A673 (cell line): ENCODE measurements around the gene IGF1R. TPM values are rescaled to one million over a fixed set of nuclear protein-coding genes. Genes with fewer than 3 reads are reported as not detected.

Experiments used
- BruUV-seq: library from RNA; stranded (reverse); fragments of 400-500 nt; replicated peaks from 2 replicates; lab custom pipeline; 2021; lab: Mats Ljungman, UMichigan
- CTCF ChIA-PET: fragments of 300-600 bp; sonication (Branson Sonifier 250); formaldehyde crosslinking; loops from one replicate; lab custom pipeline; 2022; ENCODE audit warnings: antibody characterized with exemption; lab: Charles Lee
- POLR2A ChIA-PET: fragments of 300-600 bp; sonication (Branson Sonifier 250); formaldehyde crosslinking; loops from one replicate; lab custom pipeline; 2022; ENCODE audit warnings: antibody characterized with exemption; ENCODE audit not compliant: low non-redundant PET; lab: Charles Lee
- DNase-seq: peaks from one replicate; pipeline ENCODE4 v3.0.0-alpha.2; 2015; ENCODE audit warnings: low spot score
- H3K27ac ChIP-seq: fragments of 200-600 bp; sonication (generic); 2 replicates; pipeline ENCODE4 v1.5.1; 2016; ENCODE audit warnings: mixed run types, low read depth, mild to moderate bottlenecking, mixed read lengths, antibody characterized with exemption, low read length; ENCODE audit not compliant: poor library complexity, severe bottlenecking
- H3K27me3 ChIP-seq: fragments of 200-600 bp; sonication (generic); replicated peaks from 2 replicates; pipeline ENCODE4 v1.6.1; 2017; ENCODE audit warnings: mixed run types, low read depth, mild to moderate bottlenecking, mixed read lengths, antibody characterized with exemption, low read length; ENCODE audit not compliant: insufficient read depth, poor library complexity
- H3K36me3 ChIP-seq: fragments of 200-600 bp; sonication (generic); 2 replicates; pipeline ENCODE4 v1.6.1; 2016; ENCODE audit warnings: mixed run types, mild to moderate bottlenecking, mixed read lengths, antibody characterized with exemption, low read length; ENCODE audit not compliant: insufficient read depth, poor library complexity, severe bottlenecking
- H3K4me1 ChIP-seq: fragments of 200-600 bp; sonication (generic); 2 replicates; pipeline ENCODE4 v1.6.1; 2017; ENCODE audit warnings: mixed run types, mild to moderate bottlenecking, mixed read lengths, antibody characterized with exemption, low read length; ENCODE audit not compliant: insufficient read depth, poor library complexity, severe bottlenecking
- H3K4me3 ChIP-seq: fragments of 200-600 bp; sonication (generic); 2 replicates; pipeline ENCODE4 v1.5.1; 2016; ENCODE audit warnings: low read depth, mixed run types, mild to moderate bottlenecking, mixed read lengths, low read length; ENCODE audit not compliant: poor library complexity, severe bottlenecking
- H3K9me3 ChIP-seq: fragments of 200-600 bp; sonication (generic); 2 replicates; pipeline ENCODE4 v1.6.1; 2016; ENCODE audit warnings: mixed run types, low read depth, mild to moderate bottlenecking, mixed read lengths, antibody characterized with exemption, low read length; ENCODE audit not compliant: poor library complexity, severe bottlenecking
- EZH2 ChIP-seq: fragments of 200-600 bp; sonication (generic); IDR thresholded peaks from 2 replicates; pipeline ENCODE4 v1.6.1; 2017; ENCODE audit warnings: borderline replicate concordance, low read depth, mild to moderate bottlenecking, mixed read lengths, antibody characterized with exemption, low read length; ENCODE audit not compliant: poor library complexity, severe bottlenecking
- intact Hi-C: fragments of 100-400 bp; cut with micrococcal nuclease; formaldehyde crosslinking; loops from one replicate; pipeline ENCODE4 v1.10.0; 2022; ENCODE audit not compliant: unreplicated experiment
- total RNA-seq: library from RNA; stranded (reverse); gene quantifications from 2 replicates; pipeline ENCODE4 v1.2.3, GENCODE V29; 2021
- TF ChIP-seq, protein P1 (sequence below): fragments of 300-800, 200-600 bp; sonication (generic); conservative IDR thresholded peaks from 2 replicates; pipeline ENCODE4 v1.5.1; 2017; ENCODE audit warnings: low read depth, mild to moderate bottlenecking, antibody characterized with exemption, low read length, moderate library complexity, mixed read lengths

IGF1R gene
- total RNA-seq, 1 experiment from 2014 or later = 34.9 TPM

DNA sequence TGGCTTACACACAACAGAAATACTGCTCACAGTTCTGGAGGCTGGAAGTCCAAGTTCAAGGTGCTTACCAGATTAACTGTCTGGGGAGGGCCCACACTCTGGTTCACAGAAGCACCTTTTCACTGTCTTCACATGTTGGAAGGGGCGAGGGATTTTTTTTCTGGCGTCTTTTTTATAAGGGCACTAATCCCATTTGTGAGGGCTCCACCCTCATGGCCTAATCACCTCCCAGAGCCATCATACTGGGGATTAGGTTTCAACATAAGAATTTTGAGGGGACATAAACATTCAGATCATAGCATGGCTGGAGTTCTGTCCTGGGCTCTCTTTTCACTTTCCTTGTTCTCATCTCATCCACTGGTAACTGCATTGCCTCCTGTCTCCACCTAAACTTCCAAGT lies 63.5 kb downstream of the IGF1R start:
- TF ChIP-seq, protein P1, sequence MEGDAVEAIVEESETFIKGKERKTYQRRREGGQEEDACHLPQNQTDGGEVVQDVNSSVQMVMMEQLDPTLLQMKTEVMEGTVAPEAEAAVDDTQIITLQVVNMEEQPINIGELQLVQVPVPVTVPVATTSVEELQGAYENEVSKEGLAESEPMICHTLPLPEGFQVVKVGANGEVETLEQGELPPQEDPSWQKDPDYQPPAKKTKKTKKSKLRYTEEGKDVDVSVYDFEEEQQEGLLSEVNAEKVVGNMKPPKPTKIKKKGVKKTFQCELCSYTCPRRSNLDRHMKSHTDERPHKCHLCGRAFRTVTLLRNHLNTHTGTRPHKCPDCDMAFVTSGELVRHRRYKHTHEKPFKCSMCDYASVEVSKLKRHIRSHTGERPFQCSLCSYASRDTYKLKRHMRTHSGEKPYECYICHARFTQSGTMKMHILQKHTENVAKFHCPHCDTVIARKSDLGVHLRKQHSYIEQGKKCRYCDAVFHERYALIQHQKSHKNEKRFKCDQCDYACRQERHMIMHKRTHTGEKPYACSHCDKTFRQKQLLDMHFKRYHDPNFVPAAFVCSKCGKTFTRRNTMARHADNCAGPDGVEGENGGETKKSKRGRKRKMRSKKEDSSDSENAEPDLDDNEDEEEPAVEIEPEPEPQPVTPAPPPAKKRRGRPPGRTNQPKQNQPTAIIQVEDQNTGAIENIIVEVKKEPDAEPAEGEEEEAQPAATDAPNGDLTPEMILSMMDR = no peak
- no peak for TF ChIP-seq EZH2
- H3K9me3 ChIP-seq = no peaks in the 10 kb centered on the region
- no peaks in the 10 kb centered on the region for H3K27me3 ChIP-seq
- H3K27ac ChIP-seq = no peak overlapping the region
- H3K4me3 ChIP-seq = no peak overlapping the region
- H3K36me3 ChIP-seq = no peaks in the 10 kb centered on the region
- CTCF ChIA-PET = no interaction called here
- H3K4me1 ChIP-seq = no peaks in the 10 kb centered on the region
- no peak for DNase-seq
- BruUV-seq = no TSS peak
- intact Hi-C loops = no loop called here
- POLR2A ChIA-PET = no interaction called here

DNA sequence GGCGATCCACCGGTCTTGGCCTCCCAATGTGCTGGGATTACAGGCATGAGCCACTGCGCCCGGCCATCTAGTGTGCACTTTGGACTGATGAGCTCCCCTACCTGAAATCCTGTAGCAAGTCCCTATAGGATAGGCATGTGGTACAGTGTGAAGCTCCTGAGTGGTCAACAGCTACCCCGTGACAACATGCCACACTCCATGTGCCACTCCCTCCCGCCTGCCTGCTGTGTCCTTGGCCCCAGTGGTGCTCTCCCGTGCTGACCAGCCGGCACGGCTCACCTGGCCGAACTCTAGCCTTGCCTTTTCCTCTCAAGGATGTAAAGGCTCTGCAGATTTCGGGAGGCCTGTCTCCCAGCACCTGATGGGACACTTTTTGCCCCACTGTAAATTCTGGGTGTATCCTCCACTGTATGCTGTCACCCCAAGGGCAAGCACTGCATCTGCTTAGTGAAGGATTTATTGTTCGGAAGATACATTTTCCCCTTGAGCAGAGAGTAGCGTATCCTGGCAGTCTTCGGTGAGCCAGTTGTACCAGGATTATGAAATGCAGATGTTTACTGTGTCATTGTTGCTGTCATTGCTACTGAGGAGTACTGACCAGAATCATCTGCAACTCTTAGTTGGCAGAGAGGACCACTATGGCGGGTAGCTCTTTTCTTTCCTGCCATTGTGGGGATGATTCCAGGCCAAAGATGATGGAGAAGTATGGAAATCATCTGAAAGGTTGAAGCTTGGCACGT lies 64.7 kb downstream of the IGF1R start:
- intact Hi-C loops = no loop called here
- no peaks in the 10 kb centered on the region for H3K4me1 ChIP-seq
- ChIA-PET POLR2A (no interaction called here), CTCF (no interaction called here)
- H3K4me3 ChIP-seq = no peak overlapping the region
- no peaks in the 10 kb centered on the region for H3K27me3 ChIP-seq
- DNase-seq = no peak
- no peaks in the 10 kb centered on the region for H3K36me3 ChIP-seq
- no peak for TF ChIP-seq EZH2
- TF ChIP-seq, protein P1 = no peak
- H3K27ac ChIP-seq = no peak overlapping the region
- no peaks in the 10 kb centered on the region for H3K9me3 ChIP-seq
- no TSS peak for BruUV-seq

DNA sequence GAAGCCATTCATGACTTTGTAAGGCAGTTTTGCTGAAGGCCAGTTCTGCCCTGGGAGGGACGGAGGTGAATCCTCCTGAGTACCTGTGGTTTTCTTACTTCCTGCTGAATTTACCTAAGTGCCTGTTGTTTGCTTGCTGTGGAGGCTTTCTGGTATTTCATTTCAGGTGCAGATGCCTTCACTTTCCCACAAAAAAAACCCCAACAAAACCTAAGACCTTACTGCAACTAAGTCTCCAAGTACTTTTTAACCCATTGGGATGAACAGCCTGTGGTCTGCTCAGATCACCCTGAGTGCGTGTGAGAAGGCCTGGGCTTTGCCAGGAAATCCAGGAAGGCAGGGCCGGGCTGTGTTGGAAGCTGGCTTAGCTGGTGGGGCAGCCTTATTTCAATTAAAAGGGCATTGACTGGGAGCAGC lies 65.3 kb downstream of the IGF1R start:
- Histone ChIP-seq H3K4me1 (peaks cover 6% of the 10 kb centered on the region), H3K9me3 (no peaks in the 10 kb centered on the region), H3K27me3 (no peaks in the 10 kb centered on the region), H3K27ac (no peak overlapping the region), H3K4me3 (no peak overlapping the region), H3K36me3 (no peaks in the 10 kb centered on the region)
- TF ChIP-seq EZH2 = no peak
- TF ChIP-seq, protein P1 = no peak
- ChIA-PET POLR2A (no interaction called here), CTCF (no interaction called here)
- DNase-seq = no peak
- intact Hi-C loops = no loop called here
- BruUV-seq = no TSS peak
